Stimulated activated CD4-positive, alpha-beta T cell treated with anti-CD3 and anti-CD28 coated beads, Interleukin-12 subunit alpha, Interleukin-12 subunit beta, amount 100 ng/mL, for 24 hours (primary cell): ENCODE results near the gene WHAMM.
"Not testable (repeated sequence)": the region's sequence is repeated elsewhere in the genome, so short reads cannot be mapped to it uniquely, and the experiment has no call there.

ENCODE experiments used
- DNase-seq, 2 experiments: peaks; one replicate each; pipeline ENCODE4 v3.0.0-alpha.2; 2020; ENCODE audit warnings: low read depth in 2 of 2

WHAMM gene

DNA sequence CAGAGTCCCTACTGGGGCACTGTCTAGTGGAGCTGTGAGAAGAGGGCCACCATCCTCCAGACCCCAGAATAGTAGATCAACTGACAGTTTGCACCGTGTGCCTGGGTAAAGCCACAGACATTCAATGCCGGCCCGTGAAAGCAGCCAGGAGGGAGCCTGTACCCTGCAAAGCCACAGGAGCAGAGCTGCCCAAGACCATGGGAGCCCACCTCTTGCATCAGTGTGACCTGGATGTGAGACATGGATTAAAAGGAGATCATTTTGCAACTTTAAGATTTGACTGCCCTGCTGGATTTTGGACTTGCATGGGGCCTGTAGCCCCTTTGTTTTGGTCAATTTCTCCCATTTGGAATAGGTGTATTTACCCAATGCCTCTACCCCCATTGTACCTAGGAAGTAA lies 56.6 kb downstream of the WHAMM start:
- DNase-seq = not testable (repeated sequence)

DNA sequence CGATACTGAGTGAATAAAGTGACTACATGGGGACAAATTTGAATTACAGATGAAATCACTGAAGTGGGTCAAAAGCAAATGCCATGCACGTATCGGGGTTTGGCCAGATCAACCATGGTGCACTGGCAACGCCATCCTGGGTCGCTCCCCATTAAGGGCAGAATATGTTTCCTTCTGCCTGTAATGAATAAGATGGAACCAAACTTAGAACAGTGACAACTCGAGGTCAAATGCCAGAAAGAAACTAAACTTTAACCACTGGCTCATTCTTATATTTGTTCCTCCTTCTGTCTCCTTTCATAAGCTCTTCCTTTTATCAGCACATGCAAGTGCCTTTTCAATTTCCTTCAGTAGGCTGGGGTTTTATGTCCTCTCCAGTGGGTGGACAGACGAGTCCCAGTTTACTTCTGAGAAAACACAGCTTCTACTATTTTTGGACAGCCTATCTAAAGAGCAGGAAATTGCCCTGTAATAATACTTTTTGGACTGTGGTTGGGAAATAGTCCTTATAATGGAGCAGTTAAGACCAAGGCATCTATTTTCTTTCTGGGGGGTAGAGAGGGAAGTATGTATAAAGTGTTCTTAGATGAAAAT lies 61.4 kb downstream of the WHAMM start:
- DNase-seq = no peak

DNA sequence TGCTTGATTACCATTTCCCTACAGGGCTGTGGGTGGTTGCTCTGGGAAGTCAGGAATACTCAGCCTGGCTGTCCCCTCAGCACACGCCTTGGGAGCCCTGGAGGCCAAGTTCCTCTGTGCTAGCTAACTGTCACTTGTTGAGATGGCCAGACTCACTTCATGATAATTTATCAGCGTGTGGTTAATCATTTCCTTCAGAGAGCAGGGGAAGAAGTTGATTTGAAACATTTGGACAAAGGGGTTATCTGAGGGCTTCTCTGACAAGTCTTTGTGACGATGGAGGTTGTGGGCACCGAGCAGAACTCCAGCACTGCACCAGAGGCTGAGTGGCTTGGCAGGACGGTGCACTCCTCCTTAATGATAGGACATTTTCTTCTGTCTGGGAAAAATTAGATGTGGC lies 61.9 kb downstream of the WHAMM start:
- no peak for DNase-seq

- no peak for DNase-seq
Measured at GRCh38 chr15:82871832-82872484, 62.5 kb downstream of the WHAMM start.

GRCh38 chr15:82873000-82873680 lies 63.7 kb downstream of the WHAMM start:
- no peak for DNase-seq

DNA sequence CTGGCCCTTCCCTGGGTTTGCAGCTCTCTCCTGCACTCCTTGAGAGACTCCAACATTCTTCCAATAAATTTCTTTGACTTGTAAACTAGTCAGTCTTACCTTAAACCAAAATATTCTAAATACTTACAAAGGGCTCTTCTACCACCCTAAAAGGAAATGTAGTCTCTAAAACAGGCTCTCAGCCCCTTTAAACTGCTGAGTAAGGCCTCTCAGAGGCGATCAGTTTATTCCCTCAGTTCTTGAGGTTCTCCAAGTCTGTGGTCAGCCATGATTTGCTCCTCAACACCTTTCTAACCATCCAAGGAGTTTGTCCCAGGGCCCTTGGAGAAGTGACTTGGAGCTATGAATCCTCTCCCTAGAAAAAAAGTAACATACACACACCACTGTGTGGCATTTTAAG lies 64.8 kb downstream of the WHAMM start:
- no peak for DNase-seq

DNA sequence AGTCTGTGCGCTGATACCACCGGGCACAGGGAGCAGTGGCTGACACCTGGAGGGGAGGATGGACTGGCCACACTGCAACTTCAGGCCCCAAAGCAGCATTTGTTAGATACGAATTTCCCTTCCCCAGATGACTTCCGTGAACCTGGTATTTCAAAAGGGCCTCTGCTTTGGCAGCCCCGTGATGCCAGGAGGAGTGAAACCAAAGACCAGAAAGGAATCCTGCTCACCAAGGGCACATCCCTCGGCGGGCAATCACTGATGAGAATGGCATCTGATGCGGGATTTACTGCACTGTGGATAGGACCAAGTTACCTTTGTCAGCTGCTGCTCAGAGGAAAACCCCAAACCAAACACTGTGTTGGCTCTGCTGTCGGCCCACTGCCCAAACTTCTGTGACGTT lies 65.5 kb downstream of the WHAMM start:
- DNase-seq = no peak

DNA sequence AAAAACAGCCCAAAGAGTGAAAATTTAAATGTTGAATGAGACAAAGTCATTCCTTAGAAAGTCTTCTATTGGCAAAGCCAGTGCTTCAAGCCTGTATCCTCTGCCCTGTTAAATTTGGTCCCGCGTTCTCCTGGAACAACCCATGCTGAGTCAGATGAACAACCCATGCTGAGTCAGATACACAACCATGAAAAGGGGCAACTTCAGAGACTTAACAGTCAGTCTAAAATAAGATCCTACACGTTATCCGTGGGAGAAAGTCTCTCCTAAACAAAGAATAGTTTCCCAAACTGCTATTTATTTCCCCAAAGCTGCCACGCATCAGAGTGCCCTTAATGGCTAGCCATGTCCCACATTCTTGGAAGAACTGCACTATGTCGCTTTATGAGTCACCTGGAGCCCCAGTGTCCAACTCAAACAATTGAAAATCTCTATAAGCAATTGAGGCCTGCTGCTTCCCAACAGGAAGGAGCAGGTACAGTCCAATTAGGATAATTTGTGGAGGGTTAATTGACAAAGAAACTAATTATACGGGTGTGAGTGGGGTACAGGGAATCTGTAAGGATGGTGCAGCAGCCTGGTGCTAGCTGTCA lies 66.1 kb downstream of the WHAMM start:
- no peak for DNase-seq

- no peak for DNase-seq
Measured at GRCh38 chr15:82877825-82878224, 68.4 kb downstream of the WHAMM start.

DNA sequence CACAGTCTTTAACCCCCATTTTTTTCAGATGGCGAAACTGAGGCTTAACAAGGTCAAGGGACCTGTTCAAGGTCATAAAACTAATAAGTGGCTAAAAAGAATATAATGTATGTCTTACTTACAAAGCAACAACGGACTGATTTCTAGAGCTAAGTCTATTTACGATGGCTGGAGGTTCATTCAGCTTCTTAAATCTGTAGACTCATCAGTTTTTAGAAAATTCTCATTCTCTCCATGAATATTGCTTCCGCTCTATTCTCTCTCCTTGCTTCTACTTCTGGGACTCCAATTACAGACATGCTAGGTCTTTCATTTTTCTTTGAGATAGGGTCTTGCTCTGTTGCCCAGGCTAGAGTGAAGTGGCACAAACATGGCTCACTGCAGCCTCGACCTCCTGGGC lies 68.9 kb downstream of the WHAMM start:
- no peak for DNase-seq

- DNase-seq = no peak
Measured at GRCh38 chr15:82880704-82881103, 71.3 kb downstream of the WHAMM start.

DNA sequence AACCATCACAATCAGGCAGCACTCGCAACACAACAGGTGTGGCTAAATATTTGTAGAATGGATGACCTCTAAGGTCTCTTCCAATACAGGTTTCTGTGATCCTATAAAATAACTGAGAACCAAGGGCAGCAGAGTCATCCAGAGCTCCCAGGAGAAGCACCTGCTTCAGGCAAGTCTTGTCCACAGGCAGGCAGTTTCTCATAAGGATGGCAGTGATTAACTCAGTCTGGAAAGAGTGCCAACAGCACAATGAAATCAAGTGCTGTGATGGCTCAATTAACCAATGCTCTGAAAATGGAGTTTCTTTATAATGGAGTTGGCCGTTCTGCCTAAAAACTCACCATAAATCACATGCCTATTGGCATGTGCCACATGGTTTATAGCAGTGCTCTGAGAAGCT lies 72.3 kb downstream of the WHAMM start:
- no peak for DNase-seq

- no peak for DNase-seq
Measured at GRCh38 chr15:82882273-82882928, 73.0 kb downstream of the WHAMM start.
